SK-N-DZ (cell line): Measurements from ENCODE around the gene TBXAS1.

Experiments
- DNase-seq: peaks from one replicate; pipeline ENCODE4 v3.0.0-alpha.2; 2015; ENCODE audit warnings: low spot score

Gene TBXAS1

DNA sequence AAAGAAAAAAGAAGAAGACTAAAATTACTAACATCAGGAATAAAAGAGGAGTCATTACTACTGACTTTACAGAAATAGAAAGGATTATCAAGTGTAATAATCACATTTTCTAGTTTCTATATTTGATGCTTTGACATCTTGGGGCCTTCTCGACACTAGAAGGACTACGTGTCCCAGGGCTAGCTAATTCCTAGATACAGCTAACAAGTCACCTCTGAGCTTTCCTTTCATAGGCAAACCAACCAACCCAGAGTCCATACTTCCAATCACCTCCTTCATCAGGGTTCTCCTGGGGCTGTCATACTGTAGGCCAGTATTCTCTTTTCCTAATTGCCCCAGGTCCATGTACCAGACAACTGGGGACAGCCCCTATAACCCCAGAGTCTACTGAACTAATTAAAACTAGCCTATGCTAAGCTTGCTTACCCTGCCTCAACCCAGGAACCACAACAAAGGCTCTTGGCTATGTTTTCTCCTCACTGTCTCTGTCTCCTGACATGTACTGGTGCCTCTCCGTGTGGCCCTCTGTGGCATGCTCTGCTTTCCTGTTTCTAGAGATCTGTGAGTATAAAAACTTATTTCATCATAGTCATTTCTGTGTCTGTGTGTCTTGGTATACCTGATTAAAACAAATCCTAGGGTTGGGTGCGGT lies 240.4 kb downstream of the TBXAS1 start:
- no peak for DNase-seq
